ENCODE data around the gene NPSR1.
"Not testable (repeated sequence)": the region's sequence is repeated elsewhere in the genome, so short reads cannot be mapped to it uniquely, and the experiment has no call there.

Gene NPSR1, protein sequence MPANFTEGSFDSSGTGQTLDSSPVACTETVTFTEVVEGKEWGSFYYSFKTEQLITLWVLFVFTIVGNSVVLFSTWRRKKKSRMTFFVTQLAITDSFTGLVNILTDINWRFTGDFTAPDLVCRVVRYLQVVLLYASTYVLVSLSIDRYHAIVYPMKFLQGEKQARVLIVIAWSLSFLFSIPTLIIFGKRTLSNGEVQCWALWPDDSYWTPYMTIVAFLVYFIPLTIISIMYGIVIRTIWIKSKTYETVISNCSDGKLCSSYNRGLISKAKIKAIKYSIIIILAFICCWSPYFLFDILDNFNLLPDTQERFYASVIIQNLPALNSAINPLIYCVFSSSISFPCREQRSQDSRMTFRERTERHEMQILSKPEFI

DNA sequence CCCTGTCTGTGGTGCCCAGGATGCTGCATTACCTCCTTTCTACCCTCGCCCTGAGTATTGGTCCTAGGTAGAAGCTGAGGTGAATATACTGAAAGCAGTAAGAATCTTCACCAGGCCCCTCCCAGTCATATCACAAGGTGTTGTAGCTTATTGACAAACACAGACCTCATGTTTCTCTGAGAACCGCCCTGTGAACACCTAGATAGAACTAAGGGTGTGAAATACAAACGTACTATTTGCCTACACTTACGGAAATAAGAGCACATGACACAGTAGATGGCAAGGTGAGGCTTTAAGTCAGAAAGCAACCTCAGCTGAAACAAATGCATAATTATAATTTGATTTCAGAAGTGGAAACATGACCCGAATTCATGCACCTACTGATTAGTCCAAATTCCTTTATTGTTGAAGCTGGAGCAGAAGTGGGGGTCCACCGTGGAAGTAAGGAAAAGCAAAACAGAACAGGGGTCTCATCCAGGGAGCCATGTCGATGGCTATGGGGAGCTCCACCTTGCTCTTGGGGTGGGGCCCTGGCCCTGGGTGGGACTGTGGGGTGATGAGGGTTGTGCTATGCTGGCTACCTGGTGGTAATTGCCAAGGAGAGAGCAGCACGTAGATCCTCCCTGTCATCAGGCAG is at the start of gene NPSR1:
Gene NPSR1, plus strand, starts transcription at position 587 of the 637 bp plus-strand sequence. CDS start 195 bp downstream, outside the sequence.
- DNase-seq, result no peak

- DNase-seq, result no peak
Measured at GRCh38 chr7:34612661-34613060, 45.4 kb upstream of the NPSR1 start.

GRCh38 chr7:34620425-34620824 is 37.6 kb upstream of the NPSR1 start:
- DNase-seq, result no peak

DNA sequence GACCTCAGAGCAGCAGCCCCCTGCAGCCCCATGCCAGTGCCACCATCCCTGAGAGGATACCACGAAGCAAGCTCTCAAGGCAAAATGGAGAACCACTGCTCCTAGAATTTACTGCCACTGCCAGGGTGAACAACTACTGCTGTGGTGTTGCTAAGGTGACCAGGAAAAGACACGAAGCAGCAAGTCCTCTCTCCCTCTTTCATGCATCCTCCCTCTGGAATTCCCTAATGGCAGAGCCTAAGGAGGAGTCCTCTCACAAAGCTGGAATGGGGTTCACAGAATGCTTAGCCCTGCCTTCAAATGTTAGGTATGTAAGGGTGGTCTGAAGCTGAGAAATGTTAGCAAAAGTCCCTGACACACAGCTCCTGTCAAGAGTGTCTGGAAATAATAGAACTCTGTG is 35.8 kb upstream of the NPSR1 start:
- no peak for DNase-seq

DNA sequence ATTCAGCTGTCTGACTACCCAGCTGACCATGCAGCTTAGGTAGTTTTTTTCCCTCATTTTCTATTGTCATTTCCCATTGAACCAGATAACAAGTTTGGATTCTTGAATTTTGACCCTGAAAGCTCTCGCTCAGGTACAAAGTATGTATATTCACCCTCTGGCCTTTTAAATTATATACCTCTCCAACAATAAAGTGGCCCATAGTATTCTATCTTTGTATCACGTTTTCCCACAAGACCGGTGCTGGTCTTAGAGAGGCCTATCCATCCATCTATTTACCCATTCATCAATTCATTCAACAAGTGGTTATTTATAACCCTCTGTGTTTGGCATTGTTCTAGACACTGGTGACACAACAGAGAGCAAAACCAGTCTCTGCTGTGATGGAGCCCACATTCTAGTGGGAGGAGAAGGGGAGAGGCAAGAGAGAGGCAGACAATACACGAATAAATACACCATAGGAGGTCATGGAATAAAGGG is 35.2 kb upstream of the NPSR1 start:
- DNase-seq, result no peak

DNA sequence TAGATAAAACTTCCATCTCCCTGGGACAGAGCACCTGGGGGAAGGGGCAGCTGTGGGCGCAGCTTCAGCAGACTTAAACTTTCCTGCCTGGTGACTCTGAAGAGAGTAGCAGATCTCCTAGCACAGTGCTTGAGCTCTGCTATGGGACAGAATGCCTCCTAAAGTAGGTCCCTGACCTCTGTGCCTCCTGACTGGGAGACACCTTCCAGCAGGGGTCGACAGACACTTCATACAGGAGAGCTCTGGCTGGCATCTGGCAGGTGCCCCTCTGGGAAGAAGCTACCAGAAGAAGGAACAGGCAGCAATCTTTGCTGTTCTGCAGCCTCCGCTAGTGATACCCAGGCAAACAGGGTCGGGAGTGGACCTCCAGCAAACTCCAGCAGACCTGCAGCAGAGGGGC is 29.4 kb upstream of the NPSR1 start:
- DNase-seq, result not testable (repeated sequence)

GRCh38 chr7:34652809-34653208 is 5.2 kb upstream of the NPSR1 start:
- no peak for DNase-seq

- no peak for DNase-seq
Measured at GRCh38 chr7:34653787-34654186, 4.2 kb upstream of the NPSR1 start.

- DNase-seq, result no peak
Measured at GRCh38 chr7:34655384-34655783, 2.6 kb upstream of the NPSR1 start.

GRCh38 chr7:34656041-34656440 is 2.0 kb upstream of the NPSR1 start:
- DNase-seq, result no peak

DNA sequence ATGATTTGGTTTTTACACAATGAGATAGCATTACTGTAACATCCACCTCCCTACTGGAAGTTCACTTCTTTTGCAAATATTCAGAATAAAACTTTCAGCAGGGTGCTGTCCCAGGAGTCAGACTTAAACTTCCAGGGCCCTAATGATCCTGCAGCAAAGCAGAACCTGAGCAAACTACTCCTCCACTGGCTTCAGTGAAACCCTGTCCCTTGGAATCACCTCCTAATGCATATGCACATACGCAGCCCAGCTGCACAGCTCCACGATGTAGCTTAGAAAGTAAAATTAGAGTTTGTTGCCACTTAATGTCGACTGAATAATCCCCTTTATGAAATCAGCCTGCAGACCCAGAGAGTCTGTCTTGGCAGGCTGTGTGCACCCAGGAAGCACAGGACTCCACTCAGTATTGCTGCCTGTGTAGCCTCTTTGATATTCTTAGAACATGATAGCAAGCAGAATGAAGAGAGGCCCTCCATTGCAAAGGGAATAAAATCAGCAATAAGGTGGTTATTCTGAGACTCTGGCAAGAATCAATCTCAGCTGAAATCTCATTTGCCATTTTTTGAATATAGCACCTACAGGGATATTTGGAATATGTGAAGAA is 1.6 kb downstream of the NPSR1 start:
- no peak for DNase-seq

DNA sequence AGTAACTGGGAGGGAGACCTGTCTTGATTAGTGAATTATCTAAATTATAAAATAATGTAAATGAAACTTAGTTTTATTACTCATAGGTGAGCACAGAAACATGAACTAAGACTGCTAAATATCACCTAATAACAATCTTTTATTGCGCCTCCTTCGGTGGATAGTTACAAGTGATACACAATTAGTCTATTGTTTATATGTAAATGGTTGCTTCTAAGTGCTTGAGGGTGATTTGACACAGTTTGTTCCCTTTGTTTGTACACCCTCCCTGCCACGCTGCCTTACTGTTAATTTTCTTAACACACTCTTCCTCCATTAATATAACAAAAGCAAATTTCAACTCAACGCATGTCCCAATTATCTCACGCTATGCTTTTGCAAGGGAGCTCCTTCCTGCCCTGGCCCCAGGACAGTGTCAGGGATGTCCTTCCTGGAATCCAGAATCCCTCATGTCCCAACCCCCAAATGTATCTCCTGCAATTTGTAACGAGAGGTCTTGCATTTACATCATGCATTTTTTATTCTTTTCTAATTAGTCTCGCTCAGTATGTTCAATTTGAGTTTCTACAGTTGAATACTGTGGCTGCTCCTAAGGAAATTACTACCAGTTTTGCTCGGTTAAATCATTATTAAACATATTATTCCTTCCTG is 4.2 kb downstream of the NPSR1 start:
- no peak for DNase-seq

DNA sequence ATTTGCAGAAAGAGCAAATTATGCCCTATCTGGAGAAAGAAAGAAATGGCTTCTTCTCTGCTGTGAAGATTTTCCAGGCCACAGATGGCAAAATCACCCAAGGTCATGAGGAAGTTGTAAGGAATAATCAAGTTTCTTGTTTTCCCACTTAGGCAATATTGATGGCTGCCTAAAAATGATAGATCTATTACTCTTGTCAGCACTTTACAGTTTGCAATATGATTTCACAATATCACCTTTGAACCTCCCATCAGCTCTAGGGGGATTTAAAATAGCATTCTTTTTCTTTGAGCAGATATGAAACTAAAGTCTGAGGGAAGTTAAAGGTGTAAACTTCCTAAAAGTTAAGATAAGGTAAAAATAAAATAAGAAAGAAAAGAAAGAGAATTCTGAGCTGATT is 6.7 kb downstream of the NPSR1 start:
- no peak for DNase-seq

DNA sequence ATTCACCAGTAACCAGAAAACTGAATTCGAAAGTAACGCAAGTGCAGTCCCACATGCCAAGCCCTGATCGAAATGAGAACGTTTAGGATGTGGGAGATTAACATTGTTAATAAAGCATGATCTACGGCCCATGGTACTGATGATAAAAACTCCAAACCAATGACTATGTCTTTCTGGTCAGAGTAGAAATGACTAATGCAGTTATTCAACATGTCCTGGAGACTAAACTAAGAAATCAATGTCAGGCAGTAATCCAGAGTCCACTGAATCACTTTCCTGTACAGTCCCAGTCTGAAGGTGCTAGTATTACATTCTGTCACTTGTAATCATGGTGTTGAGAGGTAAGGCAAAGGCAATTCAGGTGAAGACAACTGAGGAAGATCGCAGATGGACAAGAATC is 14.4 kb downstream of the NPSR1 start:
- DNase-seq, result no peak

DNA sequence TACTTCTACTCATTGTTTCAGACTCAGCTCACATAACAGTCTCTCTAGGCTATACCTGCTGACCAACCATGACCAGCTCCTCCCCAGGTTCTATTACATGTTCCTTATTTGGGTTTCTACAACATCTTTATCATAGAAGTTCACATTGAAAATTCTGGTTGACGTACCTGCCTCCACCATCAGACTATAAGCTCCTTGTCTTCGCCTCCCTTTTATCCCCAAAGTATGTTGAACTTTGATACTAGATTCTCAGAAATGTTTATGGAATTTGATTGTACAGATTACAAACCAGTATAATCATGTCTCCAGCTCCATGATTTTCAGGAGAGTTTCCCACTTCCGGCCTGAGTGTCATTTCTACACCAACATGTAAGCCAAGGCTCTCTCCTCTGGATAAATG is 15.0 kb downstream of the NPSR1 start:
- DNase-seq, result no peak

GRCh38 chr7:34675749-34676374 is 17.8 kb downstream of the NPSR1 start:
- DNase-seq, result peak; percentile 0 to 15

GRCh38 chr7:34677491-34677890 is 19.5 kb downstream of the NPSR1 start:
- DNase-seq, result no peak

- DNase-seq, result no peak
Measured at GRCh38 chr7:34687529-34687928, 29.5 kb downstream of the NPSR1 start.

DNA sequence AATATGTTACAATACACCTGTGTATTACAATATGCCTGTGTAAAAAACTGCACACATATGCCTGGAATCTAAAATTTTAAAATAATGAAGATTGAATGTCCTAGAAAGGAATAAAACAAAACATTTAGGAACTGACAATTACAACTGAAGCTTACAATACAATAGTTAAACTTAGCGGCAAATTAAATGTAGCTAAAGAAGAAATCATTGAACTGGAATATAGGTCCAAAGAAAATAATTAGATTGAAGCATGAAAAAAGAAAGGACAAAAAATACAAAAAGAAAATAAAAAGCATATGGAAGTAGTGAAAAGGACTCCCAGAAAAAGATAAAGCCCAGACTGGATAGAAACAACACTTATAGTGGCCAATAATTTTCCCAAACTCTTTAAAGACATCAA is 38.4 kb downstream of the NPSR1 start:
- no peak for DNase-seq

GRCh38 chr7:34709771-34710170 is 51.8 kb downstream of the NPSR1 start:
- no peak for DNase-seq

GRCh38 chr7:34718867-34719266 is 60.8 kb downstream of the NPSR1 start:
- no peak for DNase-seq

- no peak for DNase-seq
Measured at GRCh38 chr7:34719636-34720035, 61.6 kb downstream of the NPSR1 start.

GRCh38 chr7:34720289-34720688 is 62.3 kb downstream of the NPSR1 start:
- DNase-seq, result no peak
